NT2/D1 (cell line): ENCODE data around the gene PLGLB1.
"Not testable (repeated sequence)": the region's sequence is repeated elsewhere in the genome, so short reads cannot be mapped to it uniquely, and the experiment has no call there.

Experiments
- SUZ12 ChIP-seq: IDR thresholded peaks from 2 replicates; pipeline ENCODE4 v1.6.1; 2011; ENCODE audit not compliant: insufficient read length, insufficient read depth; ENCODE audit errors: extremely low read depth
- ZNF274 ChIP-seq: IDR thresholded peaks from 2 replicates; pipeline ENCODE4 v1.6.1; 2011; ENCODE audit warnings: mild to moderate bottlenecking, low read depth, low read length

DNA sequence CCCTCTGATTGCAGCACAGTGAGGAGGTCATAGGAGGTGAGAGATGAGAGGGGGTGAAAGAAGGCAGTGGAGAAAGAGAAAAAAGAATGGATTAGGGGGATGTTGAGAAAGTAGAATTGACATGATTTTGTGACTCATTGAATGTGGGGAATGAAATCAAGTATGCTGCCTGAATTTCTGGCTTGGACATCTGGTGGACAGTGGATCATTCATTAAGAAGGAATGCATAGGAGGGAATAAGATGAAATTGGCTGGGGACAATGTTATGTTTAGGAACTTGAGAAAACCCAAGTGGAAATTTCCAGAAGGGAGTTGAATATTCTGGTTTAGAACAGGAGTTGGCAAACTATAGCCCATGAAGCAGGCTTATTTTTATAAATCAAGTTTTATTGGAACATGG lies 7.0 kb upstream of the PLGLB1 start:
- not testable (repeated sequence) for TF ChIP-seq SUZ12, ZNF274
